Breast epithelium (tissue), 3 donors: ENCODE results near the gene MATN4.
A peak's percentile ranks its signal among the peaks of the same experiment; 100 is the strongest.

Experiments
- POLR2A ChIP-seq: fragments of 450-650 bp; IDR thresholded peaks from one replicate; pipeline ENCODE4 v1.6.1; 2016; ENCODE audit warnings: antibody characterized with exemption, mild to moderate bottlenecking, moderate library complexity
- POLR2AphosphoS5 ChIP-seq, 3 donors: sonication (generic); formaldehyde crosslinking; IDR thresholded peaks; one replicate each; pipeline ENCODE4 v1.6.1; 2017; ENCODE audit warnings: antibody characterized with exemption in 3 of 3
- TF ChIP-seq, protein P1 (sequence below), 3 donors: fragments of 450-650 bp; IDR thresholded peaks; one replicate each; pipeline ENCODE4 v1.5.1; 2016 to 2017; ENCODE audit warnings: antibody characterized with exemption in 3 of 3, mild to moderate bottlenecking in 3 of 3, moderate library complexity in 3 of 3

DNA sequence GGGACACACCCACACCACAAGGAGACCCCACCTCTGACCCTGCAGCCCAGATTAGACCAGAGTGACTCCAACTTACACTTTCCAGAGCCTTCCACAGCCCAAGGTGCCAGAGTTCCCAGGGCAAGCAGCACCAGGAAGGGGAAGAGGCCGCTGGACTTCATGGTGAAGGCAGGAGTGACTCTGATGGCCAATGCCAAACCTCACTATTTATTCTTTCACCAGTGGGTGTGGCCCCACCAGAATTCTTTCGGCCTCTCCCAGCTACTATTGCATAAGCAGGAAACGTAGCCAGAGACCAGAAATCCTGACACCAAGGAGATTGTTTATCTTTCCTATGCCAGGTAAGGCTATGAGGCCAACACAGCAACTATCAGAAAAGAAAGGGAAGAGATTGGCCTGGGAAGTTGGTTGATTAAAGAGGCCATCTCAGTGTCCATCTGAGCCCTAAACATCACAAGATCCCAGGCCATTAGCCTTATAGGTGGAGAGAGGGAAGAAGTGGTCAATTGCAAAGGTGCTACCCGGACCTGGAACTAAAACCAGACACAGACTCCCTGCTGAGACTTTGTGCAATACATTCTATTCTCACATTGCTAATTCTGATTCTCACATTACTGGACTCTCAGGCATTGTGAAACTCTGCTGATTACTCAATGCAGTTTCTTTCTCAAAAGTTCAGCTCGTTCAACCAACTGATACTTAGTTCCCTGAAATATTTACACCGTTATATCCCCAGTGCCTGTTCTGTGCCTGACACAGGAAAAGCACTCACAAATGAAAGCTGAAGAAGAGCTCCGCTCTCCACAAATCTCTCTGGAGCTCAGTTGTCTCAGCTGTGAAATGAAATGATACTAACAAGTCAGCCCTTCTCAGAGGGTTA, 53.5 kb downstream of the MATN4 start, which contains the start of gene SLPI:
- TF ChIP-seq, protein P1, sequence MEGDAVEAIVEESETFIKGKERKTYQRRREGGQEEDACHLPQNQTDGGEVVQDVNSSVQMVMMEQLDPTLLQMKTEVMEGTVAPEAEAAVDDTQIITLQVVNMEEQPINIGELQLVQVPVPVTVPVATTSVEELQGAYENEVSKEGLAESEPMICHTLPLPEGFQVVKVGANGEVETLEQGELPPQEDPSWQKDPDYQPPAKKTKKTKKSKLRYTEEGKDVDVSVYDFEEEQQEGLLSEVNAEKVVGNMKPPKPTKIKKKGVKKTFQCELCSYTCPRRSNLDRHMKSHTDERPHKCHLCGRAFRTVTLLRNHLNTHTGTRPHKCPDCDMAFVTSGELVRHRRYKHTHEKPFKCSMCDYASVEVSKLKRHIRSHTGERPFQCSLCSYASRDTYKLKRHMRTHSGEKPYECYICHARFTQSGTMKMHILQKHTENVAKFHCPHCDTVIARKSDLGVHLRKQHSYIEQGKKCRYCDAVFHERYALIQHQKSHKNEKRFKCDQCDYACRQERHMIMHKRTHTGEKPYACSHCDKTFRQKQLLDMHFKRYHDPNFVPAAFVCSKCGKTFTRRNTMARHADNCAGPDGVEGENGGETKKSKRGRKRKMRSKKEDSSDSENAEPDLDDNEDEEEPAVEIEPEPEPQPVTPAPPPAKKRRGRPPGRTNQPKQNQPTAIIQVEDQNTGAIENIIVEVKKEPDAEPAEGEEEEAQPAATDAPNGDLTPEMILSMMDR (IDR thresholded peaks at IDR 0.05), result no peak
- no peak for TF ChIP-seq POLR2A
- TF ChIP-seq POLR2AphosphoS5 (IDR thresholded peaks at IDR 0.05), result peak; percentile 15 to 74 (median 26)
